SK-MEL-5 (cell line): ENCODE measurements around the gene LIN37. TPM values are rescaled to one million over a fixed set of nuclear protein-coding genes. Genes with fewer than 3 reads are reported as not detected.

Source experiments
- DNase-seq: peaks from one replicate; pipeline ENCODE4 v3.0.0-alpha.2; 2016; ENCODE audit warnings: low read depth, low spot score
- in situ Hi-C: cut with HindIII; loops from 2 replicates; pipeline ENCODE4 v1.10.0; 2016; ENCODE audit warnings: low sequenced_read_pairs, high pct_unique_total_duplicates, low pct_unique_long_range_greater_than_20kb
- total RNA-seq: library from RNA; depleted of rRNA; stranded (reverse); fragments of >200 nt; shearing (Covaris generic); gene quantifications from 2 replicates; pipeline ENCODE4 v1.2.3, GENCODE V29; 2014

The LIN37 gene
- total RNA-seq, 1 experiment from 2014 or later: 5.3 TPM

GRCh38 chr19:35777086-35777841 lies 28.9 kb downstream of the LIN37 start:
- DNase-seq: no peak
- in situ Hi-C loops: no loop called here

DNA sequence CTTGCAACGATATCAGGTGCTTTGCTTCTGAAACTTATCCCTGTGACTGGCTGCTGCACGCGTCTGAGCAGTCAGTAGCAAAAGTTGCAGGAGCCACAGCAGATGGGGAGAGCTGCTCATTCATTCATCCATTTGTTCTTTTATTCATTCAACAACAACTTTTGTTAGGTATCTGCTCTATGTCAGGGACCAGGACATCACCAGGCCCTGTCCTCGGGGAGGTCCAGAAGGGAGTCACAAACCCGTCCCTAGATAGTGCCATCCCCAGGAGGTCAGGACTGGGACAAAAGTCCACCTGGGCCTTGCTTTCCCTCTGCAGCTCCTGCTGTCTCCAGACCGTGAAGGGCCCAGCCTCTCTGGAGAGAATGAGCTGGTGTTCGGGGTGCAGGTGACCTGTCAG lies 29.6 kb downstream of the LIN37 start:
- in situ Hi-C loops: no loop called here

DNA sequence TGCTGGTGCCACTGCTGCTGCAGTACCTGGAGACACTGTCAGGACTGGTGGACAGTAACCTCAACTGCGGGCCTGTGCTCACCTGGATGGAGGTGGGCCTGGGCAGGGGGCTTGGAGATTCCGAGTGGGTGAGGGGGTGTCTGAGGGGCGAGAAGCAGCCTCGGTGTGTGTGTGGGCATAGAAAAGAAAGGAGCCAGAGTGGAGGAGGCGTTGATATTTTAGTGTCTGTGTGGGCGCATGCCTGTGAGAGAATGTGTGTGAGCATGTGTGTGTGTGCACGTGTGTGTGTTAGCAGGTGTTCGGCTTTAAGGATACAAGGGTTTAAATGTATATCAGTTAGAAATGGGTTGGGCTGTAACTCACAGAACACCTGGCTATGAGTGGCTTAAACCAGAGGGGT lies 30.7 kb downstream of the LIN37 start:
- DNase-seq: no peak
- in situ Hi-C loops: no loop called here

More for the DNA sequence above, 29.6 kb downstream of the LIN37 start:
- DNase-seq: no peak

- DNase-seq: no peak
- in situ Hi-C loops: no loop called here
Measured at GRCh38 chr19:35780058-35780457, 31.7 kb downstream of the LIN37 start.

DNA sequence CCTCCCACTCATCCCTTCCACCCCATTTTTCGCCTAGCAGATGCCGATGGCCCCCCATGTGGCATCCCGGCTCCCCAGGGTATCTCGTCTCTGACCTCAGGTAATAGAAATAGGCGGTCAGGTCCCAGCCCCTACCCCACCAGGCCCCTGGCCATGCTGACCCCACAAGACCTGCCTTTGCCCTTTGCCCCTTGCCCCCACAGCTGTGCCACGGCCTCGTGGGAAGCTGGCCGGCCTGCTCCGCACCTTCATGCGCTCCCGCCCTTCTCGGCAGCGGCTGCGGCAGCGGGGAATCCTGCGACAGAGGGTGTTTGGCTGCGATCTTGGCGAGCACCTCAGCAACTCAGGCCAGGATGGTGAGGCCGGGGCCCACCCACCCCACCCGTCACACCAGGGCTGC lies 32.3 kb downstream of the LIN37 start:
- no peak for DNase-seq
- in situ Hi-C loops: no loop called here

- in situ Hi-C loops: no loop called here
- no peak for DNase-seq
Measured at GRCh38 chr19:35781650-35782049, 33.3 kb downstream of the LIN37 start.

DNA sequence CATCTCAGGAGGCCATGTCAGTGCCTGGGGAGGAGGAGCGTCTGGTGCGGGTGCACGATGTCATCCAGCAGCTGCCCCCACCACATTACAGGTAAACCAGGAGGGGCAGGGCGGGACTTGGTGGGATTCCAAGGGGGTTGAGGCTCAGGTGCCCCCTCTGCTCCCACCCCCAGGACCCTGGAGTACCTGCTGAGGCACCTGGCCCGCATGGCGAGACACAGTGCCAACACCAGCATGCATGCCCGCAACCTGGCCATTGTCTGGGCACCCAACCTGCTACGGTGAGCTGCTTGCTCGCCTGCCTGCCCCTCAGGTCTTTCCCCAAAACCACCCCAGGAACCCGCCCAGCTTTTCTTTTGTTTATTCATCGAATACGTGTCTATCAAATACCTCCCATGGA lies 34.2 kb downstream of the LIN37 start:
- in situ Hi-C loops: no loop called here
- no peak for DNase-seq

GRCh38 chr19:35783469-35784434 lies 35.4 kb downstream of the LIN37 start:
- in situ Hi-C loops: no loop called here

GRCh38 chr19:35784503-35785338 lies 36.3 kb downstream of the LIN37 start:
- no peak for DNase-seq
- in situ Hi-C loops: no loop called here

More at GRCh38 chr19:35783469-35784434, 35.4 kb downstream of the LIN37 start:
- no peak for DNase-seq

DNA sequence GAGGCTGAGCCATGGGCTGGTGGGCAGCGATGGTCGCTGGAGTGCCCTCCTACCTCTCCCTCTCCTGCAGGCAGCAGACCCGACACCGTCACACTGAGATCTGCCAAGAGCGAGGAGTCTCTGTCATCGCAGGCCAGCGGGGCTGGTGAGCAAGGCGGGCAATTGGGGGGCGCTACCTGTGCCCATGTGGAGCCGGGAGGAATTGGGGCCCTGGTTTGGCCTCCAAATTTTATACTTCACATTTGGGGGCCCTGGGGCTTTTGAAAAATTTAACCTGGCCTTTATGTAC lies 36.9 kb downstream of the LIN37 start:
- DNase-seq: no peak
- in situ Hi-C loops: no loop called here

DNA sequence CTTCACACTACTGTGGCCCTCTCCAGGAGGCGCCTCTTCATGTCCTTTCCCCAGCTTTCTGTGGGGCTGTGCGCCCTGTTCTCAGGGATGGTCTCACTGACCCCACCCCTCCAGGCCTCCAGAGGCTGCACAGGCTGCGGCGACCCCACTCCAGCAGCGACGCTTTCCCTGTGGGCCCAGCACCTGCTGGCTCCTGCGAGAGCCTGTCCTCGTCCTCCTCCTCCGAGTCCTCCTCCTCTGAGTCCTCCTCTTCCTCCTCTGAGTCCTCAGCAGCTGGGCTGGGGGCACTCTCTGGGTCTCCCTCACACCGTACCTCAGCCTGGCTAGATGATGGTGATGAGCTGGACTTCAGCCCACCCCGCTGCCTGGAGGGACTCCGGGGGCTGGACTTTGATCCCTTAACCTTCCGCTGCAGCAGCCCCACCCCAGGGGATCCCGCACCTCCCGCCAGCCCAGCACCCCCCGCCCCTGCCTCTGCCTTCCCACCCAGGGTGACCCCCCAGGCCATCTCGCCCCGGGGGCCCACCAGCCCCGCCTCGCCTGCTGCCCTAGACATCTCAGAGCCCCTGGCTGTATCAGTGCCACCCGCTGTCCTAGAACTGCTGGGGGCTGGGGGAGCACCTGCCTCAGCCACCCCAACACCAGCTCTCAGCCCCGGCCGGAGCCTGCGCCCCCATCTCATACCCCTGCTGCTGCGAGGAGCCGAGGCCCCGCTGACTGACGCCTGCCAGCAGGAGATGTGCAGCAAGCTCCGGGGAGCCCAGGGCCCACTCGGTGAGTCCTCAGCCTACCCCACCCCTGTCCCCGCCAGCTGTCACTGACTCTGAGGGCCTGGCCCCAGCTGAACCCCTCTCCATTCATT lies 38.2 kb downstream of the LIN37 start:
- DNase-seq: no peak
- in situ Hi-C loops: no loop called here

DNA sequence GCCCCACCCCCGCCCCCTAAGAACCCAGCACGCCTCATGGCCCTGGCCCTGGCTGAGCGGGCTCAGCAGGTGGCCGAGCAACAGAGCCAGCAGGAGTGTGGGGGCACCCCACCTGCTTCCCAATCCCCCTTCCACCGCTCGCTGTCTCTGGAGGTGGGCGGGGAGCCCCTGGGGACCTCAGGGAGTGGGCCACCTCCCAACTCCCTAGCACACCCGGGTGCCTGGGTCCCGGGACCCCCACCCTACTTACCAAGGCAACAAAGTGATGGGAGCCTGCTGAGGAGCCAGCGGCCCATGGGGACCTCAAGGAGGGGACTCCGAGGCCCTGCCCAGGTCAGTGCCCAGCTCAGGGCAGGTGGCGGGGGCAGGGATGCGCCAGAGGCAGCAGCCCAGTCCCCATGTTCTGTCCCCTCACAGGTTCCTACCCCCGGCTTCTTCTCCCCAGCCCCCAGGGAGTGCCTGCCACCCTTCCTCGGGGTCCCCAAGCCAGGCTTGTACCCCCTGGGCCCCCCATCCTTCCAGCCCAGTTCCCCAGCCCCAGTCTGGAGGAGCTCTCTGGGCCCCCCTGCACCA lies 38.9 kb downstream of the LIN37 start:
- DNase-seq: no peak
- in situ Hi-C loops: no loop called here

- no peak for DNase-seq
- in situ Hi-C loops: no loop called here
Measured at GRCh38 chr19:35788205-35788960, 40.0 kb downstream of the LIN37 start.

- in situ Hi-C loops: no loop called here
- no peak for DNase-seq
Measured at GRCh38 chr19:35789195-35789977, 41.0 kb downstream of the LIN37 start.
